Measurements from ENCODE around the gene PARP8. TPM values are rescaled to one million over a fixed set of nuclear protein-coding genes. Genes with fewer than 3 reads are reported as not detected.
A peak's percentile ranks its signal among the peaks of the same experiment; 100 is the strongest.

PARP8 gene
- polyA plus RNA-seq, 10 donors = 4.7 to 12.1 (median 9.8) TPM

DNA sequence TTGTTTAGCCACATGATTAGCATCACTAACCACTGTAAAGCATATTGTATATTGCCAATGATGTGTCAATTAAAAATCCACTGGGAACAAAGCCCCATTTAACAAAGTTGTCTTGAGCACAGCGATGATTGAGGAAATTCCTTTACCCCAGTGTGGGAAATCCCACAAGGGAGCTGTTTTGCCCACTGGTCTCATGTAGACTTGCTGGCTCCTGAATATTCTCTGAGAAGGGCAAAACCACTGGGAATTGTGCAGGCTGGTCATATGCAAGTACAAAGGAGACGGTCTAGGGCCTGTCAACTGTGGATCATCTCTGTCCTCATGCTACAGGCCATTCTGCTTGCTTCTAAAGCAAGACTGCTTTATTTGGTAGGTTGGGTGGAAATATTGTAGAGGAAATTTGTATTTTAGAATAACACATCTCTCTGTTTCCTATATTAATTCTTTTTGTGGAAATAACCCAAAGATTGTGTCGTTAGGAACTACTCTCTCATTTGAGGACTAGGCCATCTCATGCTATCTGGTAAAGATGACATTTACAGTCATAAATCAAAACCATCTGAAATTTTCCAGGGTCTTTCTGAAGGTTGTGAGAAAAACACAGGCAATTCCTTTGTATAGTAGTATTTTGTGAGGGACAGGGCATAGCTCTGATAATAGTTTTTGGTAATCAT, 60.2 kb downstream of the PARP8 start:
- DNase-seq = no peak

DNA sequence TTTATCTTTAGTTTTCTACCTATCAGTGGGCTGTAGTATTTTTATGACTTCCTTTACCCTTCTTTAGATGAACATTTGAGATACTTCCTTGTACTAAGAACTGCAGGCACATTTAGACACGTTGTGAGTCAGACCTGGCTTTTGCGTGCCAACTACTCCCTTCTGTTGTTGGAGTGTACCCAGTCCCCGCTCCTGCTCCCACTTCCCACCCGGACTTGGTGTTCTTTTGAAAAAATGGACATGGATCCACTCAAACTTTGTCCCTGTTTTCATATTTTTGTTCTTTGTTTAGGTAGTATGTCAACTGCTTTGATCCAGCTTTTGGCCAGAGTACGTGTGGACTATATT, 60.7 kb downstream of the PARP8 start:
- DNase-seq = no peak

DNA sequence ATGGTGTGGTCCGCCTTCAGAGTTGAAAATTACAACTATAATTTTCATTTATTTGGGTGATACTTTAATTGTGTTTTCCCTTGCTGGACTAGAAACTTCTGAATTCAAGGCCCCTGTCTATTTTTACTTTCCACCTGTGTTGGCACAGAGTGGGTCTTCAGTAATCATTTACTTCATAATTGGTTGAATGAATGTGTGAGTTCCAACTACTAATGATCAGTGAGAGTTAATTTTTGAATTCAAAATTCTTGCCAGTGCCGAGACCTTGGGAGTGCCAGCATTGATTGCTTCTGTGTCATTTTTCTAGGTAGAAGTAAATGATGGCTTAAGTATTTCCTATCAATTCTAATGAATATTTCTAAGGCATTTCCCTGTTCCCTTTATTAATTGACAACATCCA, 61.4 kb downstream of the PARP8 start:
- no peak for DNase-seq

DNA sequence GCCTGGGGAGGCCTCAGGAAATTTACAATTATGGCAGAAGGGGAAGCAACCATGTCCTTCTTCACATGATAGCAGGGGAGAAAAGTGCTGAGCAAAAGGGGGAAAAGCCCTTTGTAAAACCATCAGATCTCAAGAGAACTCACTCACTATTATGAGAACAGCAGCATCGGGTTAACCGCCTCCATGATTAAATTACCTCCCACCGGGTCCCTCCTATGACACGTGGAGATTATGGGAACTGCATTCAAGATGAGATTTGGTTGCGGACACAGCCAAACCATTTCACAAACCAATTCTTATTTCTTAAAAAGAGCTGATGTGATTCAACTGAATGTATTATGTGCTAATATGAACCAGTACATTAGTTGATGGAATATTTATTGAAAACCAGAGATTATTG, 63.9 kb downstream of the PARP8 start:
- DNase-seq = no peak

DNA sequence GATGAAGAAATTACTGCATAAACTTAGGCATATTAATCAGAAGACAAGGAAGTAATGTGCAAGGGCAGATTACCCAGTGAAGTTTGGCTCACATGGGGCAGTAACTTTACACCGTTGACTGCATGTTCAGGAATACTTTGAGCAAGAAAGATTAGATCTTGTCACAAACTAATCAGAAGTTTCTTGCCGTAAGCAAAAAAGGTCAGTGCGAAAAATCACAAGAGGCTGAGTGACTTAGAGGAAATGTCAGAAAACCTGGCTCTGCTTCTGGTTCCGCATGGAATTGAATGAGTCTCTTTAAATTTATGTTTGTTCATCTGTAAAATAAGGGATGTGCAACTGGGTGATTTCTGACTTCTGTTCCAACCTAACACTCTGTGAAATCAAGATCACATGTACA, 64.4 kb downstream of the PARP8 start:
- no peak for DNase-seq

DNA sequence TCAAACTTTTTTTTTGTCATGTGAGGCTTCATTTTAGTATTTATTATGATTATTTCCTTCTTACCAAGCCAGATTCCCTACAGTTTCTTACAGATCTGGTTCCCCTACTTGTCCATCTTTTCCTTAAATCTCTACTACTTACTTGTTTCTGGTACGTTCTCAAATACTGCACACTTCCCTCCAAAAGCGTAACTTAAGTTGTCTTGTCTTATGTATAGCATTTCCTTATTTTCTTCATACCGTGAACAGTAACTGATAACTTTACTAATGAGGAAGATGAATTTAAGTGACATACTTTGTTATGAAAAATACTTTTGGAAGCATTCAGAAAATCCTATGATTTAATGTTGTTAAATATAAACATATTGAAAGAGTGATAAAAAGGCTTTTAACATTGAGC, 67.3 kb downstream of the PARP8 start:
- no peak for DNase-seq

DNA sequence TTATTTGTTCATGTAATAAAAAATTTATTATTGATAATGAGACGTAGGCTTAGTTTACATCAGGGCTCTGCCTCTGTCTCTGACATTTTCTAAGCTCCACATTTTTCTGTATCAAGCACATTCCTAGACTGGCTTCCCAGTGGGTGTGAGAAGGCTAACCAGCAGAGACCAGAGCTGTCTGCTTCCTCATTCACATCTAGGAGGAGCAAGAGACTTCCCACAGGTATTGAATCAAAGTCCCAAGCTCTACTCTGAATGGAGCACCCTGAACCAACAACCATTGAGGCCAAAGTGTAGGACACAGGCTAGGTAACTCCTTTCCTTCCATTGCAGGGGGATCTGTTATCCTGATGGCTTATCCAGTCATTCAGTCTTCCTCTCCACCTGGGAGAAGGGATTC, 72.4 kb downstream of the PARP8 start:
- DNase-seq = no peak

DNA sequence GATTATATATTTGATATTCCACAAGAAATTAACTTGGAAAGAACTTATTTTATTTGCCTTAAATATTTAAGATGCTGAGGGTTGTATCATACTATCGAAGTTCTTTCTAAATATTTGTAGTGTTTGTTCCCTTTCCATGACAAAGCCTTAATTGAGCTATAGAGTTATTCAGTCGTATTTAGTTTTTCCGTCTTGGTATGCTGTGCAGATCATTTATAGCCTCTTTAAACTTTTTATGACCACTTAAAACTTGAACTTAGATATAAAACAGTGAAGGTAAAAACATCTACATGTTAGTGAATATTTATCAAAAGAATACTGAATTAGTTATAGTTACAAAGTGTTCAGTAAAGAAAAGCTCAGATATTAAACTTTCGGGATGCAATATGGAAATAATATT, 74.4 kb downstream of the PARP8 start:
- DNase-seq = no peak

DNA sequence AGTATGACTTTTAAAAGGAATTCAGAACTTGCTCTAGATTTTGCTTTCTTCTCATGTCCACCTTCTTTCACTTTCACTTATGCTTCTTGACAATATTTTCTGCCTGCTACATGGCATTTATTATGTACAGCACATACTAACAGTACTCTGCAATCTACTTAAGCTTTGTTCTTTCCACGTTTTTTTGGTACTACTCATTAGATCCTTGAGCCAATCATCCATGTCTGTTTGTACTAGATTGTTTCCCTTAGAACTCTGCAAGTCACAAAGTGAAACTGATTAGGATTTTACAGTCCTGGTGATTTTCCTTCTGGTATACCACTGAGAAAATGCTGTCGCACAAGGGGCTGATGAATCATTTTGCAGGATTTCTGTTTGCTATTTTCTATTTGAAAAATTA, 78.3 kb downstream of the PARP8 start:
- DNase-seq = peak in 1 of 3 donors; percentile 16

DNA sequence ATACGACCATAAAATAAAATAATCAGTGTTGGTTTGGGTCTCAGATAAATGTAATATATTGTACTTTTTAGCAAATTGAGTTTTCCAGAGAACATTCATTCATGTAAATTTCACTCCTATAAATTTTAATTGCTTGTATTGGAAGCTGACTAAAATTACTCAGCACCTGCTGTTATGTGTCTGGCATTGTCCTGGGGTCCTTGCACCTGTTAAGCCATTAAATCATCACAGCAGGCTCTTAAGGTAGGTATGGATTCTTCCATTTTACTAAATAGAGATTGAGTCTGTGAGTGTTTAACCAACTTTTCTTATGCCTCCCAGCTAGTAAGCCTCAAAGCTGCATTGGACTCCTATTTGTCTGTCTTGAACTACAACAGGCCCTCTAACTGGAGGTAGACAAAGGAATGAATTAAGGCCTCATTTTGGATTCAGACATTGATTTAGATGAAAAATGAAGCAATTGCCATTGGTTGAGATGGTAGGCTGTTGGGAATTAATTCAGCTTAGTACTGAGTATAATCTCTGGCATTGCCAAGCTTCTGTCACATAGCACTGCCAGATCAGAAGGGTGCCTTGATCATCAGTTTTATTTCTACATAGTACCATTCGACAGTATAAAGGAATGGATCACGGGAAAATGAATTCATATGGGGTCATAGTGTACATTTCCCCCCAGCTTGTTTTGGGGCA, 78.9 kb downstream of the PARP8 start:
- peak in 1 of 3 donors; percentile 6 for DNase-seq

DNA sequence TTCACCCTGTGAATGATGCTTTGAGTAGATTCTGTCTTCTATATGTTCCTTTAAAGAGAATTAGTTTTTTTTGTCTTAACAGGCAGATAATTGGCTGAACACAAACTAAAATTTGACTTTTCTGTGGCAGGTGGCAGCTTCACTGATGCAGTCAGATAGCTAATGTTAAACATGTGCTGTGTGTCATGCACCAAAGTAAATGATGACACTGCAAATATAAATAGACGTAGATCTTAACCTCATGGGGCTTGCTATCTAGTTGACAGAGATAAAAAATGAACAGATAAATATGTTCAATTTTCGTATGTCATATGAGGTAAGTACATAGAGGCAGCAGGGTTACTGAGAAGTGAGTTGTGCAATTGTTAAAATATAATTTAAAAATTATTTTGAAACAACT, 82.7 kb downstream of the PARP8 start:
- no peak for DNase-seq

DNA sequence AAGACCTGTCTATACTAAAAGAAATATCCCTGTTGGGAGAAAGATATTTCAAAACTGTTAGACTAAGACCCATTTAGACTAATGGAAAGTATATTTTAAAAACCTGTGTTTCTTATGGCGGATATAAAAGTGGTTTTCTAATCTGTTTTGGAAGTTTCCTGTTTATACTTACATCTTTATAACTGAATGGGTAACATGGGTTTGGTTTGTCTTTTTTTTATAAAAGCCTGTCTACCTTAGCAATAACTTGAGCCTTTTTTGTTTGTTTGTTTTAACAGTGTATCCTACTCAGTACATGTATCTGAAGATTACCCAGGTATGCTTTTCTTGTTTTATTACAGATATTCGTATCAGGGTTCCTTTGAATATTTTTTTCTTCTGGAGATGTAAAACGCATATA, 83.4 kb downstream of the PARP8 start:
- DNase-seq = no peak

DNA sequence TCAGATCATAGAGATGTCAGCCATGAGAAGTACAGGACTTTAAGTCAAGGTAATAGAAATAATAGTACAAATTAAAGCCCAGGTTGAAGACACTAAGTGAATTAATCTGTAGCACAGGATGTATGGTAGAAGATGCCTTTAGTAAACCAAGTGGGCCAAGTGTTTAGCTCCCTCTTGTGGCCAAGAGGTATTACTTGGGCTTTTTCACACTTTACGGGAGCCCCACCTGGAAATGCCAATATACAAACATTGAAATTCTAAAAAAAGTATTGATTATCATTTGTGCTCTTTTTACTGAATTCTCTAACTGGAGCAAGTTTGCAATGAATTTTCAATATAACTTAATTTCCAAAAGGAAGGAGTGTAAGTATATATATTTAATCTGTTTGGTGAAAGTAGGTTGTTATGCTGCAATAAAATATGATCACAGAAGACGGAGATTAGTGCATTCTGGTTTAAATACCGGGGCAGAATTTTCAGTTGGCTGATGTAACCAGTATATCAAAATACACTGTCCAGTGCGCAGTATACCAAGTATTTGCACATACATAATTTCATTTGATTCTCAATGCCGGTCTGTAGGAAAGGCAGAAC, 84.7 kb downstream of the PARP8 start:
- peak in 2 of 3 donors; percentile 32 to 55 for DNase-seq

DNA sequence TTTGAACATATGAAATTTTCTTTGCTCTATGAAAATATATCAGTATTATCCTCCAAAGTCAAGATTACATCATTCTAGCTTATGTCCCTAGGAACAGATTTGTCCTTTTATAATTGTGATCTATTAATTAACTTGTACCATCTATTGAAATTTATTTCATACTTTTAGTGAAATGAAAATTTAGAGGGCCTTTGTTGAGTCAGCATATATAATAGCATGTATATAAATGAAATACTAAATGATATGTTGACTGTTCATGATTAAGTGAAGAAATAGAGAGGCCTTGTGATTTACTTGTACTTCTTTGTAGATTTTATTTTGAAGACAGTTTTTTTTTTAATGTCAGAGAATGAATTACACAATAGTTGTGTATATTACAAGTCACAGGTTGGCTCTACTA, 86.4 kb downstream of the PARP8 start:
- no peak for DNase-seq

DNA sequence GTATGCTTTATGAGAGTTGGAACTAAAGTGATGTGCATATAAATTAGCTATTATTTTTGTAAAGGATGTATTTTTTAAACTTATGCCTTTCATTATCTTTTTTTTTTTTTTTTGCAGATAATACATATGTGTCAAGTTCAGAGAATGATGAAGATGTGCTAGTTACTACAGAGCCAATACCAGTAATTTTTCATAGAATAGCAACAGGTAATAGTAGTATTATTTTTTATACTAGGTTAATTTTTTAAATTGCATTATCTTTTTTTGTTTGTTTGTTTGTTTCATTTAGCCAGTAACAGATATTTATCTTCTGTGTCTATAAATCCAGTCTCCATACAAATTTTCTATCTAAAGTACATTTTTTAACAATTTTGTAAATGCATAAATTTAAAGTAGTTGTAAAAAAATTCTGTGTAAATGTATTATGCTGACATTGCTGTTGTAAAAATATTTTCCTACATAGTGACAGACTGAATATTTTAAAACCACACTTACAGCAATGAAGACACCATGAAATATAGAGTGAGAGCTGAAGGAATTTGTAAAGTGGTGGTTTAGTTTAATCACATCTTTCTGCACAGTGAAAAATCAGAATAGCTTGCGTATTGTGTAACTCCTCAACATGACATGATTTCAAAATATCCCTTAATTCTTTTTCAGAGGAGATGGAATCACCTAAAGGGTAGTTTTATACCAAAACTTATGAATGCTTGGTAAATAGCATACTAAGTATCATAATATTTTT, 93.3 kb downstream of the PARP8 start:
- no peak for DNase-seq

DNA sequence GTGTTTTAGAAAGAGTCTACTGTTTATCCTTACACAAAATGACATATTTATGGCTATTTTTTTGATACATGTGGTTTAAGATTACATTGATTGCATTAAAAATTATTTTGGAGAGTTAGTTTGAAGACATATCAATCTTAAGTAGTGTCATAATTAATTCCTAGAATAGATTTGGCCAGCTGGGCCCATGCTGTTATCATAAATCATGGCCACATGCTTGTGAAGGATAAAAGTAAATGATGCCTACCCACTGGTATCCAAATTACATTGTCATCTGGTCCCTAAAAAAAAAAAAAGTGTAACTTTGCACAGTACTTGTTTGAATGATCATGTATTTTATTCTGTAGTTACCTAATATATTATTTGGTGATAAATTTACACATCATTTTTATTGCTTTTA, 96.9 kb downstream of the PARP8 start:
- peak in 1 of 3 donors; percentile 31 for DNase-seq

DNA sequence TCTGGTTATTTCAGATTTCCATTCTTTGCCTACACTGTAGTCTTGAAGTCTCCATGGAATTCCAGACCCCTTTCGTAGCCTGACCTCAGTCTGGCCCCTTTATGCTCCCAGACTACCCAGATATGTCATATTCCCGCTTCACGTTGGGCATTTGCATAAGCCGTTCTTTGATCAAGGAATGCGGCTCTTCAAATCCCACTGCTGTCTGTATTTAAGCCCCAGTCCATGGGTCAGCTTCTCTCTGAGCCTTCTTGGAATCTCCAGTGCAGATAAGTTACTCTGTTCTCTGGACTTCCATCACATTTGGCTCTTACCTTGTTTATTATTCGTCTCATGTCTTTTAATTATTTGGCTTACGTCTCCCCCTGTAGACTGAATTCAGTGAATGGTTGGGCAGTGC, 97.4 kb downstream of the PARP8 start:
- no peak for DNase-seq

DNA sequence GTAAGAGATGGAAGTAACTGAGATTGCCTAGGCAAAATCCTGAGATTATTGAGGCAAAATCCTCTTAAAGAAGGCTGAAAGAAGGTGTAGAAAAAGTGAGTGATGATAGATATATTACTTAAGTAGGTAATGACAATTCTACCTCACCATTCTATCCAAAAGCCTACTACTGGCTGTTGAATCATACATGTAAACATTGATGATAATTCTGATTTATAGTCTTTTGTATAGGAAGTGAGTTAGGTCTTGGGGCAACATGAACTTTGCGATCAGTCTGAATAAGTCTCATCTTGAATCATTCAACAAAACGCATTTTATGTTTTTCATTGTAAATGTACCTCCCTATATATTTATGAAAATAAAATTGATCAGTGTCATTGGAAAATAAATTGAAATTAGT, 99.6 kb downstream of the PARP8 start:
- DNase-seq = no peak

DNA sequence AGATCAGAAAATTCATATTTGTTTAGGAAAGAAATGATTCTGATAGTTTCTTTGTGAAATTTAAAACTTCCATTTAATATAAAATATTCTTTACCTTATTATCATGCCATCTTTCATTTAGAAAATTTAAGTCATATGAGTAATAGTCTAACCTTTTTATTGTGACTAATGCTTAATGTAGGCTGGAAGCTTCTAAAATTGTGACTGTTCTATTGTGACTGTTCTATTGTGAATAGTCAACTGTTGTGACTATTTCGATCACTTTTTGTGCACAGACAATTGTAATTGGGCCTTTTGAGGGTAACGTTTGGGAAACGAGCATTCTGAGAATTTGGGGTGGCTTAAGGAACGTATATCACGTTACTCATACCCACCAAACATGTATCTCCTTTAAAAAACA, 100.0 kb downstream of the PARP8 start:
- DNase-seq = no peak

DNA sequence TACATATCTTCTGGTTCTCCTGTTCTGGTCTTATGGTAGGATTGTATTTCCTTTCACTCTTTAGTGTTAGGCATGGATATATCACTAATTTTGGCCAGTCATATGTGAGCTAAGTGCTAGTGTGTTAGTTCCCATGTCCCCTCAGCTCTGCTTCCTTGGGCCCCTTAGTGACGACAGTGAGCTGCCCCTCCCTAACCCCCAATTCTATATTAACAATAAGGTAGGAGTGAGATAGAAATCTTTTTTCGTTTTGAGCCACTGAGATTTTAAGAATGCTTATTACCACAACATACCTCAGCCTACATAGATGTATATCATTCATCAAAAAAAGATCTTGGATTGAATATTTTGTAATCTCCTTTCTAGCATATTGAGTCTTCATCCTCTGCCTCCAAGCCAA, 100.5 kb downstream of the PARP8 start:
- DNase-seq = no peak

DNA sequence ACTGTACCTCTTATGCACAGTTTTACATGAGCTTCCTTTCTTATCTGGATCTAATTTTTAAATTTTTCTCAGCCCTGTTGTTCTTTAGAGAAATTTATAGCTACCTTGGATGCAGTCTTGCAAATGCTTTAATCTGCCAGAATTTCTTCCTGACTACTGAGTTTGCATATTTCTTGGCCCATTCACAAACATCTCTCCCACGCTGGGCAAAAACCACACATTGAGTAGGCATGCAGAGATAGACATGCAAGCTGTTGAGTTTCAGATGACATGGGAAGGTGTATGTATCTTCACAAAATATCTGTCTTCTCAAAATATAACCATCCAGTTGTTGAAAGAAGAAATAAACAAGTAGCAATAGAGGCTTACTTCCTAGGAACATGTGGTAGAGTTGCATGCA, 101.2 kb downstream of the PARP8 start:
- DNase-seq = no peak

DNA sequence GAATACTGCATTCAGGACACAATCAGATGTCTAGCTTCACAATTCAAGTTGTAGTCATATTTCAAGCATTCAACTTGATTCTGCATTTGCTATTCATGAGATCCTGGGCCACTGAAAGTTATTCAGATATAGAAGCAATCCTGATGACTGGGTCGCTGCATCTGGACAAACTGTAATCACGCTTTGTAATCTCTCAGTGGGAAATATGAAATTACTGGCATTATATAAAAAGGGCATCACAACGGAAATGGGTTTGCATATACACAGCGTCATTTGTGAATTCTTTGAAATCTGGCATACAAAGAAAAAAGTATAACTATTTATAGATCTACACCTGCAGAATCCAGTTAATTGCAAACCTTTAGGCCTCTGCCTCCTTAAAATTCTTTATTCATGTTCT, 102.2 kb downstream of the PARP8 start:
- no peak for DNase-seq

DNA sequence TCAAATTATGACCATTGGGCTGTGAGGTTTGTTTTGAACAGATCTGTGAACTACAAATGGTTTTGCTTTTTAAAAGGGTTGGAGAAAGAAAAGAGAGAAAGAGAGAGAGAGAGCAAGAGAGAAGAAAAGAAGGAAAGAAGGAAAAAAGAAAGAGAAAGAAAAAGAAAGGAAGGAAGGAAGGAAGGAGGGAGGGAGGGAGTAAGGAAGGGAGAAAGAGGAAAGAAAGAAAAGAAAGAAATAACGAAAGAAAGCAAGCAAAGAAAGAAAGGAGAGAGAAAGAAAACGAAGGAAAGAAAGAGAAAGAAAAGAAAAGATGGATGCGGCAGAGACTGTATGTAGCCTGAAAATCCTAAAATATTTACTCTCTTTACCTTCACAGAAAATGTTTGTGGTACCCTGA, 104.0 kb downstream of the PARP8 start:
- DNase-seq = no peak

All from muscle of back (tissue), 11 donors.